Ureter (tissue), 1 donor: ENCODE data around the gene ITGA5. TPM values are rescaled to one million over a fixed set of nuclear protein-coding genes. Genes with fewer than 3 reads are reported as not detected.
"Not testable (repeated sequence)": the region's sequence is repeated elsewhere in the genome, so short reads cannot be mapped to it uniquely, and the experiment has no call there.

Experiments used
- DNase-seq: peaks from one replicate; pipeline ENCODE4 v3.0.0-alpha.2; 2020; ENCODE audit warnings: low spot score
- total RNA-seq: library from RNA; stranded (reverse); gene quantifications from one replicate; pipeline ENCODE4 v1.2.4, GENCODE V29; 2023
- donor health status: DM: yes; HTN: yes; CAD: no.

Gene ITGA5
- total RNA-seq, 1 donor from 2014 or later = 117 TPM

DNA sequence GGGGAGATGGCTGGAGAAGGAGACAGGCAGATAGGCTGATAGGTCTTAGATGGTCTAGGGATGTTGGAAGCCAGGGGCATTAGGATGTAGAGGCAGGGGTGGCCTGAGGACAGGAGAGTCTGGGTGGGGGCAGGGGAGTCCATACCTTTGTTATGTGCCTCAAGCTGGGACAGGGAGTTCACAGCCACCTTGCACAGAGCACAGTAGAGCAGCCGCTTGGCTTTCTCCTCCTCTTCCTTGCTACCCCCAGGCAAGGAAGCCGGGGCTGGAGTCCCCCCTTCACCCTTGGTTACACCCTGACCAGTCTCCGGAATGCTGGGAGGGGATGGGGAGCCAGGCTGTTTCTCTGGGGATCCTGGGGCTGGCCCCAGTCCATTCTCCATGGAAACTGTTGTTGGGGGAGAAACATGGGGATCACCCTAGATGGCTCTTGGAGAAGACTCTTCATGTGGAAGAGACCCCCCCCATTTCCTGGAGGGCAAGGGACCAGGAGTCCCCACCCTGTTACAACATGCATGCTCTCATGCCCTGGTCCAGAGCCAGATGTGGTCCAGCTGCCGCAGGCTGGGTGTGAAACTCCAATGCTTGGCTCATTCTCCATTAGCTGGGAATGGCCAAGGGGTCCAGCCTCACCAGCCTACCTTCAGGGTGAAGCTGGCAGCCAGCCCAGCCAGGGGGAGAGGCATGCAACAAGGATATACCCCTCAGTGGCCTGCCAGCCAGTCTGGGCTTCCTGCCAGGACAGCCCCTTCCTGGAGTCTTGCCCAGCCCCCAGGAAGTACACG, 47.5 kb downstream of the ITGA5 start:
- peak; percentile 75 for DNase-seq

GRCh38 chr12:54370171-54370730, 48.8 kb downstream of the ITGA5 start:
- peak; percentile 80 for DNase-seq

DNA sequence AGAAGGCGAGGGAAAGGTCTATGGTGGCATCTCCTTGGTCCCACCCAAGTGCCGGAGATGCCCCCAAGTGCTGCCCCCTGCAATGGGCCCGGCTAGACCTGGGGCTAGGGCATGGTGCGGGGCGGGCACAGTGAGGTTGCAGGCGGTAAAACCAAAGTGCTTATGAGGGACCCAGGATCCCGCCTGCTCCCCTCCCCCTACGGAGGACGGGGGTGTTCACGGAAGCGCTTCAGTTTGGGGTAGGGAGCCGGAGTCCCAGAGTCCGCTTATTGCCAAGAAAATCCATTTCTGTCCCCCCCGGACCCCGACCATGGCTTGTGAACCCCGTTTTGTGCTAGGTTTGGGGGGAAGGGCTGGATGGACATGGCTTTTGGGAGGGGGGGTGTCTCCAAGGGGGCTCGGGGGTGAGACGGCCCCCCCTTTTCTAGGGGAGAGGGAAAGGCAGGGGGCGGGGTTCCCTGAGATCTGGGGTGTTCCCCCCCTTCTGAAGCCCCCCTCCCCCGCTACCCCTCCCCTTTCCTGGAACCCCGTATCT, 49.4 kb downstream of the ITGA5 start:
- no peak for DNase-seq

GRCh38 chr12:54368709-54369596, 50.1 kb downstream of the ITGA5 start:
- DNase-seq = peak; percentile 92

GRCh38 chr12:54368025-54368708, 50.9 kb downstream of the ITGA5 start:
- DNase-seq = no peak

- DNase-seq = no peak
Measured at GRCh38 chr12:54364413-54364812, 54.7 kb downstream of the ITGA5 start, which contains the start of gene GPR84. TSS of gene GPR84 (minus strand) at chr12:54364486. CDS start at chr12:54363851, 635 bp downstream.

- DNase-seq = no peak
Measured at GRCh38 chr12:54363618-54364017, 55.4 kb downstream of the ITGA5 start.

DNA sequence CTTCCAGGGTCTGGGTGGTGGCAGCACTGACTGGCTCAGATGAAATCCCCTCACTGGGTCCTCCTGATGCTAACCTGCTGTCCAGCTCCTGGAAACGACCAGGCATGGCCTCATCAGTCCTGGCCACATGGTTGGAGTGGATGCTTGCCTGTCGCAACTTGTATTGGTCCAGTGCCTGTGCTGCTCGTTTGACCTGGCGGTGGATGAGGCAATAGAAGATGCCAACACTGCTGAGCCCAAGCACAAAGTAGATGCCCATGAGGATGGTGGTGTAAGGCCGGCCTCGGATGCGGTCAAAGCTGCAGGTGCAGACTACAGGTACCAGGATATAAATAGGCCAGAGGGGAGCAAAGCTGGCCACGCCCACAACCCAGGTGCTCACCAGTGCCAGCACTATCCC, 56.0 kb downstream of the ITGA5 start:
- DNase-seq = no peak

- peak; percentile 67 for DNase-seq
Measured at GRCh38 chr12:54360717-54361456, 58.2 kb downstream of the ITGA5 start.

DNA sequence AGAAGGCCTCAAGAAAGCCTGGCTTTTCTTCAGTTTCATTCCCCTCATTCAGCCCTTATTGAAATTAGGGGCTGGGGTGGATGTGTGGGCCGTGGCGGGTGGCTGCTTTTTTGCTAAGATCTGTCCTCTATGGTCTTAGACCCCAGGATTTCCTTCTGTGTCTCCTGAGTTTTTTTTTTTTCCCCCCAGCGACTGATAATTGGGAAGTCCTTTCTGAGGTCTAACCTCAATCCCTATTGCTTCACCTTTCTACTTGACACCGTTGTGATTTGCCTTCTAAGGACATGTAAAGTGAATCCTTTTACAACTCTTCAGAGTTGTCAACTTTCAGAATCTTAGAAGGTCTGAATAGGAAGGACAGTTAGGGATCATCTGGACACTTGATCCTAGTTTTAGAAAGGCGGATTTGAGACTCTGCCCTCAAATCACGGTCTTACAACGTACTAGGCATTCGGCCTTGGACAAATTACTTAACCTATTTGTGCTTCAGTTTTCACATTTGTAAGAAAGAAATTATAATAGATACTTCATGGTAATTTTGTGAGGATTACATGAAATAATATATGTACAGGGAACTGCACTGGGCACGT, 59.2 kb downstream of the ITGA5 start:
- no peak for DNase-seq

GRCh38 chr12:54358945-54359761, 59.9 kb downstream of the ITGA5 start:
- DNase-seq = peak; percentile 97

DNA sequence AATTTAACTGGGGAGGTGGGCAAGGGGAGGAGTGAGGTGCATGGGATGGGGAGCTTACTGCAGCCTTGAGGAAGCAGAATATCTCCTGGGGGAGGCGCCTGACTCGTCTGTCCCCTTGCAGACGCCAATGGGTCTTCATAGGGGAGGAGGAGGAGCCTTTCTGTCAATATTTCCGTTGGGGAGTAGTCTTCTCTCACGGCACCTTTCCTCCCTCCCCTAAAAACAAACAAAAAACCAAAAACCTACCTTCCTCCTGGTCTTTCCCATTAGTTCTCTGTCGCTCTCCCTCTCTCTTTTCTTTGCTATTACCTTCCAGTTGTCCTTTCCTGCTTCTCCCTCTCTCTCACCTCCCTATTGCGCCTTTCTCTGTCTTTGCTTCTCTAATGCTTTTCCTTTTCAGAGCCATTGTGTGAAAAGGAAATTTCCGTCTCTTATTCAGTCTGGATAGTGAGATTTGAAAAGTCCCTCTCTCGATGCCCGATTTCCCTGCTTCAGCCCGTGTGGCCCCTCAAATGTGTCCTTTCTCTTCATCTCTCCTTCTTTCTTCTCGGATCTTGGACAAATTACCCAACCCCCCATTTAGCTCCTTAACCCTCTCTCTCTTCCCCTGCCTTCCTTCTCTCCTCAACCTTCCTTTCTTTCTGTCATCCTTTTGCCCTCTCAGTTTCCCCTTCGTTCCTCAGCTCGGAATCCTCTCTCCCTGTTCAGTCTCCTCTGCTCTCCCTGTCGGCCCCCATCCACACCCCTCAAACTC, 60.7 kb downstream of the ITGA5 start:
- DNase-seq = no peak

DNA sequence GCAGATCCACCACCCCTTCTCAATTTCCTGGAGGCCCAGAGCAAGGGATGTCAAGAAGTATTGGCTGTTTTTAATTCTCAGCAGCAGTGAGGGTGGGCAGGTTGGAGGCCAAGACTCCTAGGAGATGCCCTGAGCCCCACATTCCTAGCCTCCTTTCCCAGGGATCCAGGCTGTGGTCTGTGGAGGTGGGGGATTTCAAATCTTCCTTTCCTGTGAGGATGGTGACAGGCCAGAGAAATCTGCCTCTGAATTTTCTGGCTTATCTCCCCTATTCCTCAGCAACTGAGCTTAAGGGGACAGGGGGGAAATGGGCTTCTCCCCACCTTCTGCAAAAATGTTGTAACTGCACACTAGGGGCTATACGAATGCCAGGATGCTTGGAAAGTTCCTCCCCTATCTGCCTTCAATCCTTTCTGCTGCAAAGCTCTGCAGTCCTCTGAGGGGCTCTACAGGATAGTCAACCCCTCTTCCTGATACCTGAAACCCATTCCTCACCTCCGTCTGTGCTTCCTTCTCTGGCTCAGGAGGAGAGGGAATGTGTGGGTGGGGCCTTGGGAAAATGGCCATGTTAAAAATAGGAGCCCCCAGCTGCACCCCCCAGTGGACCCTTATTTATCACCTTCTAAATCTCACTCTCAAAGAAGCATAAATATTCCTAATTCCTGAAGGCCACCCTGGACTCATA, 61.4 kb downstream of the ITGA5 start:
- no peak for DNase-seq

GRCh38 chr12:54356951-54357356, 62.1 kb downstream of the ITGA5 start:
- no peak for DNase-seq

GRCh38 chr12:54356228-54356627, 62.8 kb downstream of the ITGA5 start:
- DNase-seq = no peak

DNA sequence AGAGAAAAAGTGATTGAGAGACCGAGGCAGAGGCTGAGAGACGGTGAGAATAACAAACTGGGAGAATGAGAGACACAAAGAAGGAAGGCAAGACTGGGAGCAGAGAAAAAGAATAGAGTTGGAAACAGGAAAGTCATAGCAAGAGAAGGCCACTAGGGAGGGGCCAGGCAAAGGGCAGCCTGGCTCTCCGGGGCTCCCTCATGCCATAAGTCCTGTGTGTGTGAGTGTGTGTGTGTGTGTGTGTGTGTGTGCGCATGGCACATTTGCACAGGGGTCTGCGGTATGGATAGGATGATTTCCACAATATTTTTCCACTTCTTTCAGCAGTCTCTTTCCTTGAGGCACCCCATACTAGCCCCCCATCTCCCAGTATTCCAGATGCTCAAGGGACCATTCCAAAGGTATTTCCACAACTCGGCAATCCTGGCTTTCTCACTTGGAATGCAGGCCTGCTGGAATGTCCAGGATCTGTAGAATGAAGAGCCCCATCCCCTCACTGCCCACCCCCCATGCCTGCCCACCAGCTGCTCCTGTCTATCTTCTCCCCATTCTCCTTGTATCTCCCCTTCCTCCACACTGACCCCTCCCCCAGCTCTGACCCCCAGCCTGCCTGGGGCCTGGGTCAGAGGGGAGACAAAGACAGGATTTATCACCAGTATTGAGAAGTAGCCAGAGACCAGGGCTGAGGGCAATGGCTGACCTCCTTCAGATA, 63.8 kb downstream of the ITGA5 start:
- DNase-seq = no peak

DNA sequence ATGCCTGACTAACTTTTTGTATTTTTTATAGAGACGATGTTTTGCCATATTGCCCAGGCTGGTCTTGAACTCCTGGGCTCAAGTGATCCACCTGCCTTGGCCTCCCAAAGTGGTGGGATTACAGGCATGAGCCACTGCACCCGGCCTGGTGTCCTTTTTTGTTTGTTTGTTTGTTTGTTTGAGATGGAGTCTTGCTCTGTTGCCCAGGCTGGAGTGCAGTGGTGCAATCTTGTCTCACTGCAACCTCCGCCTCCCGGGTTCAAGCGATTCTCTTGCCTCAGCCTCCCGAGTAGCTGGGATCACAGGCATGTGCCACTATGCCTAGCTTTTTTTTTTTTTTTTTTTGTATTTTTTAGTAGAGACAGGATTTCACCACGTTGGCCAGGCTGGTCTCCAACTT, 64.8 kb downstream of the ITGA5 start:
- DNase-seq = not testable (repeated sequence)
